Pancreas (tissue), 10 donors: Measurements from ENCODE around the gene CHRNB4. TPM values are rescaled to one million over a fixed set of nuclear protein-coding genes. Genes with fewer than 3 reads are reported as not detected.

Experiments used
- ATAC-seq, 4 donors: fragments of 200-7000 bp; cut with Tn5 transposase; one replicate each; pipeline versions ENCODE4 v1.8.0 to v1.9.1; 2020; ENCODE audit warnings: mild to moderate bottlenecking in 4 of 4, moderate library complexity in 4 of 4
- DNase-seq, 6 donors: peaks; one replicate each; pipeline ENCODE4 v3.0.0-alpha.2; 2020
- FAIRE-seq: peaks from 2 replicates; lab custom pipeline; 2012; peaks lifted over from hg19 to GRCh38; lab: Jason Lieb, UNC
- H3K27ac ChIP-seq, 4 donors: fragments of 200-600 bp; sonication (generic); 1 replicate in 3 of 4; 2 replicates in 1 of 4; pipeline versions ENCODE4 v1.5.0 to v1.8.0; 2020
- H3K27me3 ChIP-seq, 4 donors: fragments of 200-600 bp; one replicate each; pipeline ENCODE4 v1.8.0; 2021
- H3K36me3 ChIP-seq, 3 donors: fragments of 200-600 bp; sonication (generic) in 1 of 3; one replicate each; pipeline versions ENCODE4 v1.5.0 to v1.8.0; 2020 to 2021
- H3K4me1 ChIP-seq, 3 donors: fragments of 200-600 bp; one replicate each; pipeline ENCODE4 v1.8.0; 2021
- H3K4me3 ChIP-seq, 4 donors: fragments of 200-600 bp; sonication (generic) in 2 of 4; one replicate each; pipeline versions ENCODE4 v1.5.0 to v1.8.0; 2020 to 2021
- H3K9me3 ChIP-seq, 4 donors: fragments of 200-600 bp; one replicate each; pipeline ENCODE4 v1.8.0; 2021
- CTCF ChIP-seq, 4 donors: fragments of 200-600 bp; sonication (generic) in 3 of 4; IDR thresholded peaks; one replicate each; pipeline versions ENCODE4 v1.5.0 to v1.8.0; 2021; ENCODE audit warnings: antibody characterized with exemption in 4 of 4
- WGBS, 2 donors: extraction: QIAGEN DNeasy Blood & Tissue Kit; methylation state at CpG; one replicate each; pipeline ENCODE4 v1.1.7; 2013; 5-methylcytosine and 5-hydroxymethylcytosine counted together
- intact Hi-C, 3 donors: fragments of 100-400 bp; cut with DNase I; formaldehyde crosslinking; loops; one replicate each; pipeline versions ENCODE4 v1.11.1 to v1.14.2; 2022
- polyA plus RNA-seq, 2 donors: library from polyadenylated mRNA; stranded (reverse); fragments of 200-250 nt; gene quantifications; one replicate each; pipeline ENCODE4 v1.2.3, GENCODE V29; 2013
- total RNA-seq, 6 donors: library from RNA; stranded (reverse); fragmentation: NEBNext Ultra II Directional in 4 of 6; extraction: Animal tissue kit (Norgen Biotek cat#: 25700) in 4 of 6; gene quantifications; one replicate each; pipeline versions ENCODE4 v1.2.1 to v1.2.4, GENCODE V29; 2021 to 2023
- donor health status: healthy with polysubstance abuse.
- donor health status: DM: no; HTN: no; CAD: no; lungs with moderate emphysema.
- donor health status: DM: no; HTN: no; CAD: no.
- donor health status: control.
- donor health status: control.
- donor health status: Bipolar disorder and iron deficiency.
- donor health status: DM: yes; HTN: yes; CAD: no.
- donor health status: DM: no; HTN: no; CAD: no.
- donor health status: DM: no; HTN: no; CAD: no.
- donor health status: DM: yes; HTN: yes; CAD: no.

Gene CHRNB4
- total and polyA plus RNA-seq, 8 donors, result 0.02 to 0.18 TPM; not detected in 6

DNA sequence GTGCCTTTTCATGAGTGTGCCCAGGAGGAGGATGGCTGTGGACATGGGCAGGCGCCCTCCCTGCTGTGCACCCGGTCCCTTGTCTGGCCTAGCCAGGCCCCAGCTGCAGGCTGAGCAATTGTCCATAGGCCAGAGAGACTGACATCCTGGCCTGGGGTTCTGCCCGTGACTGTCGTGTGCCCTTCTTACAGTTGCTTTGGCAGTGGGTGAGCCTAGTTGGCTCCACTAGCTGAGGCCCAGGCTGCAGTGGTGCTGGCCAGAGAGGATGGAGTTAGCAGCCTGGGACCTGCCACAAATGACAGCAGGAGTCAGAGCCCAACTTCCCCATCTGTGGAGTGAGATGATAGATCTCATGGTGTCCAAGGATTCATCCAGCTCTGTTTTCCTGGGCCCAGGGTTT, 9.0 kb upstream of the CHRNB4 start:
- H3K4me1 ChIP-seq, result no peaks in the 10 kb centered on the region
- DNase-seq, result no peak
- H3K9me3 ChIP-seq, result no peaks in the 10 kb centered on the region
- no peaks in the 10 kb centered on the region for H3K36me3 ChIP-seq
- intact Hi-C loops, result no loop called here
- TF ChIP-seq CTCF (IDR thresholded peaks at IDR 0.05), result no peak
- H3K27me3 ChIP-seq, result no peaks in the 10 kb centered on the region
- no peak for FAIRE-seq
- H3K4me3 ChIP-seq, result no peak overlapping the region
- H3K27ac ChIP-seq, result no peak overlapping the region
- ATAC-seq, result no peak
- 76 to 84% methylated on average over 4 of the region's 4 CpGs for WGBS, 2 donors

DNA sequence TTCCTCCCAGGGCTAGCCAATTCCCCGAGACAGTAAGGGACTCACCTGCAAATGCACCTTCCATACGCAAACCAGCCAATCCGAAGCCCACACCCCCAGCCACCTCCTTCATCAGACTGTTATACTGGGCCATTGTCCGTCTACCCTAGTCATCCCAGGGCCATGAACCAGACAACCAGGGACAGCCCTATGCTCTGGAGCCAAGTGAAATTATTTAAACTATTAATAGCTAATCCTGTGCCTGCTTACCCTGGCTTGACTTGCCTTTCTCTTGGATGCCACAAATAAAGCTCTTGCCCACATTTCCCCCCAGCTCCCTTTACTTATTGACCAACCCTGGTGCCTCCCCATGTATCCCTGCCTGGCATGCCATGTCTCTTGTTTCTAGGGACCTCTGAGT, 4.0 kb upstream of the CHRNB4 start:
- H3K36me3 ChIP-seq, result no peaks in the 10 kb centered on the region
- intact Hi-C loops, result no loop called here
- no peak overlapping the region for H3K4me3 ChIP-seq
- no peak for TF ChIP-seq CTCF (IDR thresholded peaks at IDR 0.05)
- no peak overlapping the region for H3K27ac ChIP-seq
- no peaks in the 10 kb centered on the region for H3K4me1 ChIP-seq
- H3K27me3 ChIP-seq, result no peaks in the 10 kb centered on the region
- ATAC-seq (no peak), DNase-seq (no peak), FAIRE-seq (no peak)
- 80 to 89% methylated on average over 4 of the region's 4 CpGs for WGBS, 2 donors
- no peaks in the 10 kb centered on the region for H3K9me3 ChIP-seq

GRCh38 chr15:78642331-78642730, 1.3 kb upstream of the CHRNB4 start:
- FAIRE-seq (no peak), ATAC-seq (no peak), DNase-seq (no peak)
- 78 to 85% methylated on average over 5 of the region's 5 CpGs for WGBS, 2 donors
- Histone ChIP-seq H3K27me3 (no peaks in the 10 kb centered on the region), H3K4me3 (no peak overlapping the region), H3K9me3 (no peaks in the 10 kb centered on the region), H3K4me1 (no peaks in the 10 kb centered on the region), H3K36me3 (no peaks in the 10 kb centered on the region), H3K27ac (no peak overlapping the region)
- no peak for TF ChIP-seq CTCF (IDR thresholded peaks at IDR 0.05)
- intact Hi-C loops, result no loop called here

DNA sequence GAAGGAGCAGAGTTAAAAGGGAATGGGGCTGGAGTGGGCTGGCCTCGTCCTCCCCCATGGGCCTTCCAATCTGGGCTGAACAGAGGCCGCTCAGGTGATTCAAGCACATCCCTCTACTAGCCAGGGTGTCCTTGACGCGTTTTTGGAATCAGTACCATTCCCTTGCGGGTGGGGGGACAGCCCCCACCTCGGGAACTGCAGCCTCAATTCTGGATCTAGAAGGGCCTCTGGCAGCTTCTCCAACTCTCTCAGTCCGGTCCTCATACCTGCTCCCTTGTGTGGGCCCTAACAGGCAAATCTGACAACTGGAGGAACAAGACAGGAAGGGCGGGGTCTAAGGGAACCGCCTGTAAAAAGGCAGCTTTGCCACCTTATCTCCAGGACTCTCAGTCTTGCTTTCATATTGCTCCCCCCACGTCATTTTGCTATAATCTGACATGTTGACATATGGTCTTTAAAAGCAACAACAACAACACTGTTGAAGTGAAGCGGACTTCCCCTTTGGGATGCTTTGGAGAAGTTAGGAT, 802 bp upstream of the CHRNB4 start:
- Histone ChIP-seq H3K9me3 (no peaks in the 10 kb centered on the region), H3K4me1 (no peaks in the 10 kb centered on the region), H3K27me3 (no peaks in the 10 kb centered on the region), H3K27ac (no peak overlapping the region), H3K36me3 (no peaks in the 10 kb centered on the region), H3K4me3 (no peak overlapping the region)
- WGBS, 2 donors, result 71 to 72% methylated on average over 11 of the region's 11 CpGs
- intact Hi-C loops, result no loop called here
- DNase-seq, result no peak
- no peak for FAIRE-seq
- ATAC-seq, result no peak
- no peak for TF ChIP-seq CTCF (IDR thresholded peaks at IDR 0.05)

DNA sequence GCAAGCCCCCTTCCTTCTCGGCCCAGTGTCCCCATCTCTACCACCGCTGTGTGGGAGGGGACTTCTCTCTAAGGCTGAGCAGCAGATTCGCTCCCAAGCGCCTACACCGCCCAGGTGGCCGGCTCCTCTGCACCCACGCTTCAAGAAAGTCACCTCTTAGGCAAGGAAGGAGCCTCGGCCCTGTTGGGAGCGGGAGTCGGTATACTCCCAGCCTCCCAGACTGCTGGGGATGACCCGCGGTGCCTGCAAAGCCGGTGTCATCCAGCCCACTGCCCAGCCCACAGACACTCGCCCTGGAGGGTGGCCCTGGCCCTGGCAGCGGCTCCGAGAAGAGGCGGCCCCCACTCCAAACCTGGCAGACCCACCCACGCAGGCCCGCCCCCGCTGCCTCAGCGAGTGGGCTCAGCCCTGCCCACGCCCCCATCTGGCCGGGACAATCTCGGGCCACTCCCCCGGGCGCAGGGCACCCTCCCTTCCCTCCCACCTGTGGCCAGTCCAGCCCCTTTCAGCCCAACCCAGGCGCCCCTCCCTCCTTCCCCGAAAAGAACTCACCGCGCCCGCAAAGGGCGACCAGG, 396 bp downstream of the CHRNB4 start:
- Histone ChIP-seq H3K9me3 (no peaks in the 10 kb centered on the region), H3K36me3 (no peaks in the 10 kb centered on the region), H3K27ac (no peak overlapping the region), H3K27me3 (no peaks in the 10 kb centered on the region), H3K4me1 (no peaks in the 10 kb centered on the region), H3K4me3 (peak overlapping the region; percentile 11 to 48 (median 26))
- WGBS, 2 donors, result 23 to 25% methylated on average over 27 to 32 of the region's 32 CpGs
- intact Hi-C loops, result no loop called here
- ATAC-seq (peak; percentile 26 to 74 (median 48)), FAIRE-seq (no peak), DNase-seq (peak in 1 of 6 donors; percentile 68)
- no peak for TF ChIP-seq CTCF (IDR thresholded peaks at IDR 0.05)
